H1 (cell line): ENCODE data around the gene CTPS1.

Experiments
- BACH1 ChIP-seq: IDR thresholded peaks from 2 replicates; pipeline ENCODE4 v1.6.1; 2012; ENCODE audit warnings: low read length, improper control_type of control experiment
- POLR2A ChIP-seq, 2 experiments: IDR thresholded peaks; 1 replicate in 1 of 2; 2 replicates in 1 of 2; pipeline ENCODE4 v1.6.1; 2011; ENCODE audit warnings: low read depth in 2 of 2, low read length in 2 of 2, mild to moderate bottlenecking in 2 of 2; ENCODE audit errors: control extremely low read depth in 1 of 2

DNA sequence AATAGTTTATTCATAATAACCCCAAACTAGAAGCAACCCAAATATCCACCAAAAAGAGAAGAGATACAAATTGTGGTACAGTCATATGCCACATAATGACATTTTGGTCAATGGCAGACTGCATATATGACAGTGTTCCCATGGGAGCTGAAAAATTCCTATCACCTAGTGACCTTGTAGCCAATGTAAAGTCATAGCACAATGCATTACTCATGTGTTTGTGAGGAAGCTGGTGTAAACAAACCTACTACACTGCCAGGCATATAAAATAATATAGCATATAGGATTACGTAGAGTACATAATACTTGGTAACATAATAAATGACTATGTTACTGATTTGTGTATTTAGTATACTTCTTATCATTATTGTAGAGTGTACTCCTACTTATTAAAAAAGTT is 71.5 kb downstream of the CTPS1 start:
- TF ChIP-seq BACH1 (no peak), POLR2A (IDR thresholded peaks at IDR 0.05; ENCODE audit: control extremely low read depth in 1 of 2, low read depth in 2 of 2, low read length in 2 of 2) (no peak)
